Activated naive CD4-positive, alpha-beta T cell treated with anti-CD3 and anti-CD28 coated beads, Interleukin-2, amount 10 ng/mL, durations not matched to agents 7 days and 5 days (primary cell): ENCODE measurements around the gene CD163L1.
A peak's percentile ranks its signal among the peaks of the same experiment; 100 is the strongest.

ENCODE experiments used
- CTCF ChIA-PET: fragments of 350-600 bp; sonication (Branson Sonifier 250); formaldehyde crosslinking; loops from one replicate; lab custom pipeline; 2021; ENCODE audit warnings: antibody characterized with exemption; lab: Charles Lee
- DNase-seq: peaks from one replicate; pipeline ENCODE4 v3.0.0-alpha.2; 2020
- H3K27ac Mint-ChIP-seq: one replicate; pipeline ENCODE4 v1.8.0; 2021; ENCODE audit warnings: mild to moderate bottlenecking, moderate library complexity, mixed read lengths
- H3K27me3 Mint-ChIP-seq: one replicate; pipeline ENCODE4 v1.8.0; 2021; ENCODE audit warnings: mild to moderate bottlenecking, mixed read lengths
- H3K36me3 Mint-ChIP-seq: one replicate; pipeline ENCODE4 v1.8.0; 2021; ENCODE audit warnings: mixed read lengths
- H3K4me1 Mint-ChIP-seq: one replicate; pipeline ENCODE4 v1.8.0; 2021; ENCODE audit warnings: mixed read lengths
- H3K4me3 Mint-ChIP-seq: one replicate; pipeline ENCODE4 v1.8.0; 2021; ENCODE audit warnings: mild to moderate bottlenecking, moderate library complexity, mixed read lengths
- H3K9me3 Mint-ChIP-seq: one replicate; pipeline ENCODE4 v1.8.0; 2021; ENCODE audit warnings: mixed read lengths

CD163L1 gene

DNA sequence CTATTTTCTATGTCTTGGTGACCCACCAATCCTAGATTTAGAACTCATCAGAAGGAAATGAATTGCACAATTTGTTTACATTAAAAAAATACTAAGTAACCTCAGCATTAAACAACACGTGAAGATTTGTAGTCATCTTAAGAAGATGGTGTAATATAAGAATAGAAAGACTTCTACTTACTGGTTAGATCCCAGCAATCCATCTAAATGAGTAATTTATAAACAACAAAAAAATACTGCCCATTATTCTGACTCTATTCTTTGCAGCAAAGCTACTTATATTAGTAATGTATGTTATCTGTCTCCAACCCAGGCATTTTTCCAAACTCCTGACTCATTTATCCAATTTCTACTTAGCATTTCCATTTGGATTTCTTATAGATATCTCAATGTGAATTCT lies 67.8 kb downstream of the CD163L1 start:
- CTCF ChIA-PET: no interaction called here
- no peak for DNase-seq
- H3K4me1 Mint-ChIP-seq: no peaks in the 10 kb centered on the region
- no peaks in the 10 kb centered on the region for H3K9me3 Mint-ChIP-seq
- peaks cover 13% of the 10 kb centered on the region for H3K27me3 Mint-ChIP-seq
- no peak overlapping the region for H3K4me3 Mint-ChIP-seq
- H3K27ac Mint-ChIP-seq: no peak overlapping the region
- H3K36me3 Mint-ChIP-seq: no peaks in the 10 kb centered on the region

GRCh38 chr12:7375145-7375543 lies 68.8 kb downstream of the CD163L1 start:
- H3K36me3 Mint-ChIP-seq: no peaks in the 10 kb centered on the region
- H3K9me3 Mint-ChIP-seq: no peaks in the 10 kb centered on the region
- no peak overlapping the region for H3K27ac Mint-ChIP-seq
- H3K27me3 Mint-ChIP-seq: peaks cover 13% of the 10 kb centered on the region
- DNase-seq: no peak
- CTCF ChIA-PET: no interaction called here
- no peaks in the 10 kb centered on the region for H3K4me1 Mint-ChIP-seq
- H3K4me3 Mint-ChIP-seq: no peak overlapping the region

GRCh38 chr12:7374423-7375144 lies 69.4 kb downstream of the CD163L1 start:
- no peaks in the 10 kb centered on the region for H3K36me3 Mint-ChIP-seq
- no peaks in the 10 kb centered on the region for H3K9me3 Mint-ChIP-seq
- H3K4me1 Mint-ChIP-seq: no peaks in the 10 kb centered on the region
- H3K27me3 Mint-ChIP-seq: peaks cover 13% of the 10 kb centered on the region
- H3K4me3 Mint-ChIP-seq: no peak overlapping the region
- no peak overlapping the region for H3K27ac Mint-ChIP-seq
- CTCF ChIA-PET: no interaction called here
- DNase-seq: peak; percentile 35

DNA sequence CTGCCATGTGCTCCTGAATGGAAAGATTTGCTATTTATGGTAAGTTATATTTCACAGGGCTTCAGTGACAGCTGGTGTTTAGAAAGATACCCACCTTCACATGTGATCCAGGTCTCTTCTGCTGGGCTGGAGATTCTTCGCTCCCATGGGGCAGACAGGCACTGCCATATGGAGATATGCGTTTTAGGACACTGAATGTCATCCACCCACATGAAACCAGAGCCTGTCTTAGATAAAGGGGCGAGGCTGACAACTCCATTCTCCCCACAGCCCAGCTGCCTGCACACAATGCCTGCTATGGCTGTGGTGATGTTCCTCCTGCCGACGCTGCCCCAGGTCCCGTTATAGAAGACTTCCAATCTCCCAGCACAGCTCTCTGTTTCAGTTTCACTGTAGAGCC lies 70.7 kb downstream of the CD163L1 start:
- Mint-ChIP-seq H3K36me3 (no peaks in the 10 kb centered on the region), H3K4me3 (no peak overlapping the region), H3K9me3 (no peaks in the 10 kb centered on the region), H3K27me3 (peaks cover 22% of the 10 kb centered on the region), H3K27ac (no peak overlapping the region), H3K4me1 (no peaks in the 10 kb centered on the region)
- CTCF ChIA-PET: no interaction called here
- DNase-seq: no peak

DNA sequence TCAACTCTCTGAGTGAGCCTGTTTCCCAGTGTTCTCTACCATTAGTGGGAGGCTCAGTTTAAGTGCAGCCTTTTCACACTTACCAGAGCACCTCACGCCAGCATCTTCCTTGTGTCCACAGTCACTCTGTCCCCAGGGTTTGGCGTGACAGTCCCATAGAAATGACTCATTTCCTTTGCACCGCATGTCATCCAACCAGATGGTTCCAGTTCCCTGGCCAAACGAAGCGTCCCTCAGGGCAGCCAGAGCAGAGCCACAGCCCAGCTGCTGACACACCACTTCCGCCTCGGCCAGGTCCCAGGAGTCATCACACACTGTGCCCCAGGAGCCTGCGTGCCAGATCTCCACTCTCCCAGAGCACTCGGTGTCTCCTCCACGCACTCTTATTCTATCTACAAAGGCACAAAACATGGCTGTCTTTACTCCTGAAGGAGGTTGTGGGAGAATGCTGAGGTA lies 74.7 kb downstream of the CD163L1 start:
- no peaks in the 10 kb centered on the region for H3K9me3 Mint-ChIP-seq
- no peak for DNase-seq
- no peaks in the 10 kb centered on the region for H3K36me3 Mint-ChIP-seq
- CTCF ChIA-PET: no interaction called here
- H3K27me3 Mint-ChIP-seq: peaks cover 17% of the 10 kb centered on the region
- H3K4me3 Mint-ChIP-seq: no peak overlapping the region
- no peak overlapping the region for H3K27ac Mint-ChIP-seq
- H3K4me1 Mint-ChIP-seq: no peaks in the 10 kb centered on the region

DNA sequence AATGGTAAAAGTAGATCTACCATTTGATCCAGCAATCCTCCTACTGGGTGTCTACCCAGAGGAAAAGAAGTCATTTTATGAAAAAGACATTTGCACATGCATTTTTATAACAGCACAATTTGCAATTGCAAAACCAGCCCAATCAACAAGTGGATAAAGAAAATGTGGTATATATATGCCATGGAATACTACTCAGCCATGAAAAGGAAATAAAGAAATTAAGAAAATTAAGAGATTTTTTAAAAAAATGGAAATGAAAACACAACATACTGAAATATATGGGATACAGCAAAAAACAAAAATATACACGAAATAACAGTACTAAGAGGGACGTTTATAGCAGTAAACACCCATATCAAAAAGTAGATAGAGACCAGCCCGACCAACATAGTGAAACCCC lies 81.2 kb downstream of the CD163L1 start:
- H3K27me3 Mint-ChIP-seq: peaks cover 8% of the 10 kb centered on the region
- no peaks in the 10 kb centered on the region for H3K36me3 Mint-ChIP-seq
- no peak overlapping the region for H3K27ac Mint-ChIP-seq
- CTCF ChIA-PET: interaction anchor here (1.0 kb wide), 1 partner anchor 12 kb away, joined by 3 read pairs; no protein-coding TSS in a partner anchor
- H3K9me3 Mint-ChIP-seq: no peaks in the 10 kb centered on the region
- no peak for DNase-seq
- H3K4me1 Mint-ChIP-seq: no peaks in the 10 kb centered on the region
- H3K4me3 Mint-ChIP-seq: no peak overlapping the region

DNA sequence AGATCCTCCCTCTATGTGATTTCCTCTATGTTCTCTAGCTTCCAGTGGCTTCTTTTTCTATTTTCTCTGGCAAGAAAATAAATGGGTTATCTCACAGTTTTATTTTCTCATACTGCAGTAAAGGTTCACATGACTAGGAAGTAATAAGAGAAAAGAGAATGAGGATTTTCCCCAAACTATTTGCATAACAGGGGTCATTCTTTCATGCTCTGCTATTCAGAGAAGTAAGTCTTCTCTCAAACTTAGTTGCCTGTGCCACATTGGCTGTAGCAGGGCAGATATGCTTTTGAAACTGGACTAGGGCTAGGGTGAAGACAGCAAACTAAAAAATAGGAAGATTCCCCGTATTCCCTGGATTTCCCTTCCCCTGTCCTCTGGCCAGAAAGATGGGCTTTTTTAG lies 82.7 kb downstream of the CD163L1 start:
- H3K4me1 Mint-ChIP-seq: no peaks in the 10 kb centered on the region
- no peak overlapping the region for H3K27ac Mint-ChIP-seq
- no peak for DNase-seq
- CTCF ChIA-PET: interaction anchor here (0.8 kb wide), 1 partner anchor 436 kb away, joined by 3 read pairs; no protein-coding TSS in a partner anchor
- H3K27me3 Mint-ChIP-seq: peaks cover 8% of the 10 kb centered on the region
- H3K9me3 Mint-ChIP-seq: no peaks in the 10 kb centered on the region
- no peaks in the 10 kb centered on the region for H3K36me3 Mint-ChIP-seq
- H3K4me3 Mint-ChIP-seq: no peak overlapping the region

GRCh38 chr12:7354529-7354928 lies 89.4 kb downstream of the CD163L1 start:
- Mint-ChIP-seq H3K9me3 (no peaks in the 10 kb centered on the region), H3K4me3 (no peak overlapping the region), H3K36me3 (no peaks in the 10 kb centered on the region), H3K27ac (no peak overlapping the region), H3K4me1 (peaks cover 4% of the 10 kb centered on the region), H3K27me3 (peaks cover 8% of the 10 kb centered on the region)
- CTCF ChIA-PET: interaction anchor here (0.6 kb wide), 1 partner anchor 453 kb away, joined by 3 read pairs; no protein-coding TSS in a partner anchor
- no peak for DNase-seq

DNA sequence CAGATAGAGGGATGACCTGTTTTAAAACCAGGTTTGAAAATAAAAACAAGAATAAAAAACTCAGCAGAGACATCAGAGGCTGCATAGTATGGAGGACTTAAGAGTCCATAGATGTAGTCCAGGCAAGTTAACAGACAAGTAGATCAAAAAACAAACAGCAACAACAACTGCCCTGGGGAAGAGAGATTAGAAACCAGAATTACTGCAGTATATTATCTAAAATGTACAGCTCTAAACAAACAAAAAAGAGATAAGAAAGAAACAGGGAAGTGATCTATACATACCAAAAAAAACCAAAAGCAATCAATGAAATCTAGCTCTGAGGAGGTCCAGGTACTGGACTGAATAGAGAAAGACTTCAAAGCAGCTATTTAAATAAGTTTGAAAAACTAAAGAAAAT lies 91.3 kb downstream of the CD163L1 start:
- CTCF ChIA-PET: interaction anchor here (1.3 kb wide), 1 partner anchor 12 kb away, joined by 3 read pairs; no protein-coding TSS in a partner anchor
- Mint-ChIP-seq H3K4me3 (no peak overlapping the region), H3K36me3 (no peaks in the 10 kb centered on the region), H3K27ac (no peak overlapping the region), H3K9me3 (no peaks in the 10 kb centered on the region), H3K4me1 (peaks cover 4% of the 10 kb centered on the region), H3K27me3 (peaks cover 8% of the 10 kb centered on the region)
- no peak for DNase-seq

- Mint-ChIP-seq H3K9me3 (no peaks in the 10 kb centered on the region), H3K27me3 (peaks cover 8% of the 10 kb centered on the region), H3K4me1 (peaks cover 13% of the 10 kb centered on the region), H3K36me3 (no peaks in the 10 kb centered on the region), H3K27ac (no peak overlapping the region), H3K4me3 (no peak overlapping the region)
- CTCF ChIA-PET: no interaction called here
- no peak for DNase-seq
Observed at GRCh38 chr12:7351177-7351576, 92.8 kb downstream of the CD163L1 start.

GRCh38 chr12:7349418-7349817 lies 94.5 kb downstream of the CD163L1 start:
- Mint-ChIP-seq H3K27me3 (peaks cover 6% of the 10 kb centered on the region), H3K9me3 (peaks cover 7% of the 10 kb centered on the region), H3K4me3 (no peak overlapping the region), H3K4me1 (peaks cover 23% of the 10 kb centered on the region), H3K36me3 (peaks cover 4% of the 10 kb centered on the region), H3K27ac (no peak overlapping the region)
- CTCF ChIA-PET: no interaction called here
- no peak for DNase-seq

GRCh38 chr12:7346551-7347225 lies 97.3 kb downstream of the CD163L1 start:
- Mint-ChIP-seq H3K27me3 (peaks cover 3% of the 10 kb centered on the region), H3K4me1 (peaks cover 29% of the 10 kb centered on the region), H3K27ac (no peak overlapping the region), H3K9me3 (peaks cover 19% of the 10 kb centered on the region), H3K36me3 (peaks cover 8% of the 10 kb centered on the region), H3K4me3 (no peak overlapping the region)
- CTCF ChIA-PET: no interaction called here
- DNase-seq: no peak

DNA sequence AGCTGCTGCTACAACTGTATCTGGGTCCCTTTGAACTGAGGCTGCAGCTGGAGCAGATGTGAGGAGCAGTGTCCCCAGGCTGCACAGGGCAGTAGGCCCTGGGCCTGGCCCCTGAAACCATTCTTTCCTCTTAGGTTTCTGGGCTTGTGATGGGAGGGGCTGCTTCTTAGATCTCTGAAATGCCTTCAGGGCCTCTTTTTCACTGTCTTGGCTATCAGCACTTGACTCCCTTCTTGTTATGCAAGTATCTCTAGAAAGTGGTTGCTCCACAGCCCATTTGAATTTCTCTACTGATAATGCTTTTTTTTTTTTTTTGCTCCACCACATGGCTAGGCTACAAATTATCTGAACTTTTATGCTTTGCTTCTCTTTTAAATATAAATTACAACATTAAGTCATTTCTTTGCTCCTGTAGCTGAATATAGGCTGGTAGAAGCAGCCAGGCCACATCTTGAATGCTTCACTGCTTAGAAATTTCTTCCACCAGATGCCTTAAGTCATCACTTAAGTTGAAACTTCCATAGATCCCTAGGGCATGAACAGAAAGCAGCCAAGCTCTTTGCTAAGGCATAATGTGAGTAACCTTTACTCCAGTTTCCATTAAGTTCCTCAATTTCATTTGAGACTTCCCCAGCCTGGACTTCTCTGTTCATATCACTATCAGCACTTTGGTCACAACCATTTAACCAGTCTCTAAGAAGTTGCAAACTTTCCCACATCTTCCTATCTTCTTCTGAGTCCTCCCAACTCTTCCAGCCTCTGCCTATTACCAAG lies 98.9 kb downstream of the CD163L1 start:
- Mint-ChIP-seq H3K4me1 (peaks cover 25% of the 10 kb centered on the region), H3K9me3 (peaks cover 19% of the 10 kb centered on the region), H3K36me3 (peaks cover 8% of the 10 kb centered on the region), H3K4me3 (no peak overlapping the region), H3K27me3 (no peaks in the 10 kb centered on the region), H3K27ac (no peak overlapping the region)
- DNase-seq: no peak
- CTCF ChIA-PET: no interaction called here

- peaks cover 5% of the 10 kb centered on the region for H3K36me3 Mint-ChIP-seq
- no peak overlapping the region for H3K27ac Mint-ChIP-seq
- no peaks in the 10 kb centered on the region for H3K27me3 Mint-ChIP-seq
- H3K4me3 Mint-ChIP-seq: no peak overlapping the region
- peaks cover 14% of the 10 kb centered on the region for H3K9me3 Mint-ChIP-seq
- no peak for DNase-seq
- CTCF ChIA-PET: no interaction called here
- peaks cover 12% of the 10 kb centered on the region for H3K4me1 Mint-ChIP-seq
Observed at GRCh38 chr12:7339675-7340074, 104.3 kb downstream of the CD163L1 start.
